Mucosa of stomach (tissue), 1 donor: ENCODE measurements around the gene PLEKHA6.

Experiments
- H3K27me3 ChIP-seq: one replicate; pipeline ENCODE4 v1.7.0; 2013; ENCODE audit warnings: mild to moderate bottlenecking, low read length; ENCODE audit not compliant: control insufficient read depth, insufficient read depth
- H3K36me3 ChIP-seq: one replicate; pipeline ENCODE4 v1.7.0; 2013; ENCODE audit warnings: low read length; ENCODE audit not compliant: control insufficient read depth, insufficient read depth
- H3K4me1 ChIP-seq: one replicate; pipeline ENCODE4 v1.7.0; 2013; ENCODE audit warnings: mild to moderate bottlenecking, low read length; ENCODE audit not compliant: control insufficient read depth, insufficient read depth
- H3K4me3 ChIP-seq: one replicate; pipeline ENCODE4 v1.7.0; 2013; ENCODE audit warnings: low read length
- H3K9ac ChIP-seq: one replicate; pipeline ENCODE4 v1.7.0; 2013; ENCODE audit warnings: mild to moderate bottlenecking, low read length, moderate library complexity
- H3K9me3 ChIP-seq: one replicate; pipeline ENCODE4 v1.7.0; 2013; ENCODE audit warnings: mild to moderate bottlenecking, low read length, moderate library complexity; ENCODE audit not compliant: control insufficient read depth
- donor health status: Pancreatic carcinoma.

Gene PLEKHA6

DNA sequence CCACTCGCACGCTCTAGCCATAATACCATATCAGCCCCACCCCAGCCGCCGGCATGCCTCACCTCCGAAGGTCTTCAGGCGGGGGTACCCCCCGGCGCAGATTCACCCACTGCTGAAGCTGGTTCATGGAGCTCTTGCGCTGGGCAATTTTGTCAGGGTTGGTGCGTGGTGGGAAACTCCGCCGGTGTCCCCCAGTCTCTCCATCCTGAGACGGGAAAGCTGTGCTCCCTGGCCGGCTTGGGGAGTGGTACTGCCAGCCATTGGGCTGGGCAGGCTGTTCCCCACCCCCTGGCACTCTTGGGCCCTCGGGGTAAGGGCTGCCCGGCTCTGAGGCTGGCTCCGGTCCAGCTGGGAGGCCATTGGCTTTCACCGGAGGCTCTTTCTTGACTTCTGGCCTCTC, 100.5 kb downstream of the PLEKHA6 start:
- H3K9ac ChIP-seq = no peak overlapping the region
- H3K9me3 ChIP-seq = no peaks in the 10 kb centered on the region
- H3K4me3 ChIP-seq = no peak overlapping the region
- no peaks in the 10 kb centered on the region for H3K27me3 ChIP-seq
- peaks cover 16% of the 10 kb centered on the region for H3K4me1 ChIP-seq
- peaks cover 42% of the 10 kb centered on the region for H3K36me3 ChIP-seq

DNA sequence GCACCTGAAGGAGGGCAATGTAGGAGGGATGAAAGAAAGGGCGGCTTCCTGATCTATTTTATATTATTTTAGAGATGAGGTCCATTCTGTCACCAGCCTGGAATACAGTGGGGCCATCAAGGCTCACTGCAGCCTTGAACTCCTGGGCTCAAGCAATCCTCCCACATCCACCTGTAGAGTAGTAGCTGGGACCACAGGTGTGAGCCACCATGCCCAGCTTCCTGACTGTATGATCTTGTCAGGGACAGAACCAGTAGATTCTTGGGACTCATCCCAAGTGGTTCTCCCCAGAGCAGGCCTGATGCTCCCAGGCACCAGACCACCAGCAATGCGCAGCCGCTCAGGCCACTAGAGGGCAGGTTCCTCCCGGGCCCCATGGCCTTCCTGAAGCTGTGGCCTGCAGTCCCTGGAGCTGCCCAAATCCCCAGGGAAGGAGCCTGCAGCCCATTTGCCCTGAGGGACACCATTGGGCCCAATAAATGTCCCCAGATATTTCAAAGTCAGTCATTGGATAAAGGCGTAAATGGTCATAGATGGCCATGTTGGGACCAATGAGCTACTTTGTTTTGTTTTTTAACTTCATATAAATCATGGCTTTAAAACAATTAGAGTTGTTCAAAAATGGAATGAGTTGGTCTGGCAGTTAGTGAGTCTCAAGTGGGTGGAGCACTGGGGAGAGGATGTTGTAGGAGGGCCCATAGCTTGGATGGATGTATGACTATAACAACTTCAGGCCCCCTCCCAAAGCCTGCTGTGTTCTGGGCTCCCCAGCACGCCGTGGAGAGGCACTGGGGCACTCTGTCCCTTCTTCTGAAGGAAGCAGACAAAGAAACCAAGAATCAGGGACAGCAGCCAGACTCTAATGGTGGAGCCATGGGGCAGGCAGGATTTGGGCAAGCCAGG, 101.3 kb downstream of the PLEKHA6 start:
- Histone ChIP-seq H3K4me1 (peaks cover 9% of the 10 kb centered on the region), H3K9ac (no peak overlapping the region), H3K27me3 (no peaks in the 10 kb centered on the region), H3K36me3 (peaks cover 42% of the 10 kb centered on the region), H3K9me3 (no peaks in the 10 kb centered on the region), H3K4me3 (no peak overlapping the region)

DNA sequence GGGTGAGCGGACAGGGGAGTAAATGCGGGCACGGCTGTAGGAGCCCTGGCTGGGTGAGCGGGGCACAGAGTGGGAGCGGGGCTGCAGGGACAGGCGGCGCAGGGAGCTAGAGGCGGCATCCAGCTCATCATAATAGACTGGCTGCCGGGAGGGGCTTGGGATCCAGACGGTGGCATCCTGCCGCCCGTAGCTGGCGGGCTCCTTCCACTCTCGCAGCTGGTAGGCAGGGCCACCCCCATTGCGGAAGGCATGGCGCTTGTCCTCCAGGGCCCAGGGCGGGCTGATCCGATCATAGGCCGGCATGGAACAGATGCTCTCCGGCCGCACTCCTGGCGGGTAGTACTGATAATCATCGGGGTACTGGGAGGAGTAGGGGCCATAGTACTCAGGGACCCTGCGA, 102.3 kb downstream of the PLEKHA6 start:
- Histone ChIP-seq H3K9me3 (no peaks in the 10 kb centered on the region), H3K4me3 (no peak overlapping the region), H3K4me1 (peaks cover 4% of the 10 kb centered on the region), H3K27me3 (no peaks in the 10 kb centered on the region), H3K9ac (no peak overlapping the region), H3K36me3 (peaks cover 48% of the 10 kb centered on the region)

DNA sequence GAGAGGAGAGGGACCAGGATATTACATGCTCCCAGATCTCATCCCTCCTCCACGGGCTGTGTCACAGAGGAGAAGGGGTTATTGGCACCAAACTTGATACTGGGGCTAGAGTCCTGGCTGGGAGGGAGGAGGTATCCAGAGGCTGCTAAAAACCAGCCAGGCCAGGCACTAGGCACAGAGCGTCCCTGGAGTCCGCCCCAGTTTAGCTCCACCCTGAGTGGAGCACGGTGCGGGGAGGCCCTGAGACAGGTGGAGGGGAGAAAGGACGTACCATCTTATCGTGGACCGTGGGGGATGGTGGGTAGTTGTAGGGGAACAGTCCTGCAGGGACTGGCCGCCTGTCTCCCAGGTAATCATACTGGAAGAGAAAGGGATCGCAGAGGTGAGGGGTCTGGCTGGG, 103.2 kb downstream of the PLEKHA6 start:
- Histone ChIP-seq H3K27me3 (no peaks in the 10 kb centered on the region), H3K4me3 (no peak overlapping the region), H3K4me1 (peaks cover 4% of the 10 kb centered on the region), H3K9me3 (no peaks in the 10 kb centered on the region), H3K9ac (no peak overlapping the region), H3K36me3 (peaks cover 40% of the 10 kb centered on the region)

DNA sequence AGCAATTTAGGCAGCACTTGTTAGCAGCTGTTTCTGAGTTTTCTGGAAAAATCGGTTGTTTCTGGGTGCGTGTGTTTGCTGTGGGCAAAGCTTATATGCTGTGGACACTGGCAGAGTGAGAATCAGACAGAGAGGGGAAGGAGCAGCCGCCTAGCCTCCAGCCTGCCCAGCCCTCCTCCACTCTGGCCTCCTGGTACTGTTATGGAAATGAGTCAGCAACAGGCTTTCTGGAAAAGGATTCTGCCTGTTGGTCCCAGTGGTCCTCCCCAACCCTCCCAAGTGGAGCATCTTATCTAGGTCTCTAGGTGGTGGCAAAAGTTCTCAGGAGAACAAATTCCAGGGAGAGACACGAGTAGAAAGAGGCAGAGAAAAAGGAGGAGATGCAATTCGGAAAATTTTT, 103.8 kb downstream of the PLEKHA6 start:
- no peak overlapping the region for H3K4me3 ChIP-seq
- no peaks in the 10 kb centered on the region for H3K9me3 ChIP-seq
- no peaks in the 10 kb centered on the region for H3K27me3 ChIP-seq
- H3K9ac ChIP-seq = no peak overlapping the region
- peaks cover 34% of the 10 kb centered on the region for H3K36me3 ChIP-seq
- peaks cover 2% of the 10 kb centered on the region for H3K4me1 ChIP-seq

DNA sequence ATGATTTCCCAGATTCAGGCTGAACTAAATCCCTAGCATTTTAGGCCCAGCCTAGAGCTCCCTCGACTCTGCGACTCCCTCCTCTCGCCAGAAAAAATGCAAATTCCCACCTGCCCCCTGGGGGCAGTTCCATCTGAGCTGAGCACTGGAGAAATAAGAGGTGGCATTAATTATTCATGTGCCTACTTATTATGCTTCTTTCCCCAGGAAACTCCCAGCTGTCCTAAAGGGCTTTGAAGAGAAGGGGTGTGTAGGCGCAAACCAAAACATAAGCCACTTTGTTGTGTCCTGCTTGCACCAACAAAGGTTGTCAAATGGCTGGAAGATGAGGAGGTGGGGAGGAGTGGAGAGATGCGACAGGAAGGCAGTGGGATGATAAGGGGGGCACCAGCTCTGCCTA, 104.5 kb downstream of the PLEKHA6 start:
- peaks cover 29% of the 10 kb centered on the region for H3K36me3 ChIP-seq
- H3K4me1 ChIP-seq = no peaks in the 10 kb centered on the region
- H3K9me3 ChIP-seq = no peaks in the 10 kb centered on the region
- no peaks in the 10 kb centered on the region for H3K27me3 ChIP-seq
- no peak overlapping the region for H3K4me3 ChIP-seq
- no peak overlapping the region for H3K9ac ChIP-seq

DNA sequence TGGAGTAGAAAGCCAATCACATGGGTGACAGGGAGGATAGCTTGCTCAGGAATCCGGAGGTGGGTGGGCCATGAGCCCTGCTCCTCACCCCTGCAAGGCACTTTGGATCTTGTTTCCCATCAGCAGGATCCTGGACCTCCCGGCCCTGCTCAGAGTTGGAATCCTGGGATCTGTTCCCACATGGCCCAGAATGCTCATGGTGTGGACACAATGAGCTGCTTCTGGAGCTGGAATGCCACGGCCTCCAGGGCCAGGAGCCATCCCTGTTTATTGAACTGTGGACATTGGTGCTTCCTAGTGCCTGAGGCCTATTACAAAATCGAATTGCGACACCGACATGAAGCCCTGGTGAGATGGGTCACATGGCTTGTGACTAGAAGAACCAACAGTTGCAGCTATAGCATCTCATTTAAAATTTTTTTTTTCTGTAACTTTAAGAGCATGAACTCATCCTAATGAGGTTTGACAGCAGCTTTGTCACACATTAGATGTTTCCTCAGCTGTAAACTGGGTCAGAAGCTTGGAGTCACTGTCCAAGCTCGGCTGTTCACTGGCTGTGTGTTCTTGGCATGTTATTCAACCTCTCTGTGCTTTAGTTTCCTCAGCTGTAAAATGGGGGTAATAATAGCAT, 105.6 kb downstream of the PLEKHA6 start:
- Histone ChIP-seq H3K9ac (no peak overlapping the region), H3K4me3 (no peak overlapping the region)

DNA sequence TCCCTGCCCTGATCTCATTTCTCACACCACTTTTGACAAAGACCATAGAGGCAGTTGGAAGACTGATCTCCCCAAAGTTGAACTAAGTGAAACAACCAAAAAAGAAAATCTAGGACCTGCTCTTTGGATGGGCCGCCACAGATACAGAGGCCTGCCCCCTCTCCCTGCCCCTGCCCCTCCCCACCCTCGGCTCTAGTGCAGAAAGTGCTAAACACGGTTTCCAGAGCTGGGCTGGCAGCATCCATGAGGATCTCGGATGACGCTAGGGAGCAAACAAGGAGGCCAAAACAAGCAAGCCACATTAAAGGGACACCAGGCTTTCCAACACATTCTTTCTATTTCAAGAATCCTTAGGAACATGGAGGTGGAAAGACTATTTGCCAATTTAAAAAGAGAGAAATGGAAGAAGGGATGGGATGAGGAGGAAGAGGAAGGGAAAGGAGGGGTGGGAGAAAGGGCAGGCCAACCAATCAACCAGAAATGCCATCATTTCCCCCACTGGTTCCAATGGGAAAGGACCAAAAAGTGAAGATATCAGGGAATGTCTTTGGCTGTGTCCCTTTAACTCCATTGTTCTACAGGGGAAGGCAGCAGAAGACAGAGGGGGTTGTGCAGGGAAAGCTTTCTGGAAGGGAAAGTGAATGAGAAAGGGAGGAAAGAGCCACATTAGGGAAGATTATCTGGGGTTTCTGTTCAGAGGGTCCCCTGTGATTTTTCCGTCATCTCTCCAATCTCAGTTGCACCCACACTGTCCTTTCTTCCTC, 107.6 kb downstream of the PLEKHA6 start:
- H3K4me3 ChIP-seq = no peak overlapping the region
- no peaks in the 10 kb centered on the region for H3K4me1 ChIP-seq
- H3K36me3 ChIP-seq = peaks cover 23% of the 10 kb centered on the region
- H3K27me3 ChIP-seq = no peaks in the 10 kb centered on the region
- H3K9me3 ChIP-seq = no peaks in the 10 kb centered on the region
- no peak overlapping the region for H3K9ac ChIP-seq

More for the DNA sequence above, 105.6 kb downstream of the PLEKHA6 start:
- Histone ChIP-seq H3K36me3 (peaks cover 28% of the 10 kb centered on the region), H3K4me1 (no peaks in the 10 kb centered on the region), H3K27me3 (no peaks in the 10 kb centered on the region), H3K9me3 (no peaks in the 10 kb centered on the region)

DNA sequence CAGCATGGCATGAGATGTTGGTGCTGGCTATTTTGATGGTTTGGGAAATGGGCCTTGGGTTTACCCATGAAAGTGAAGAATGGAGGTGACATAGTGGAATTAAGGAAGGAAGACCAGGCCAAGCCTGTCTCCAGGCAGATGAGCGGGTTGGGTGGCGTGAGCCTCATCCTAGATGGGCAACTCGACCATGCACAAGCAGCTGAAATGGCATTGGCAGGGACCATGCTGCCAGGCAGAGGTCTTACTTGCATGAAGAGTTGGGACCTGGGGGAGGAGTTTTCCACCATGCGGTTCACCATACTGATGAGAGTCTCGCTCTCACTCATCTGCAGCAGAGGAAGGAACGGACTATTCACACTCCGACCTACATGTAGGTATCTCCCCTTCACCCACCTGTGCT, 108.4 kb downstream of the PLEKHA6 start:
- no peak overlapping the region for H3K9ac ChIP-seq
- H3K36me3 ChIP-seq = peaks cover 16% of the 10 kb centered on the region

DNA sequence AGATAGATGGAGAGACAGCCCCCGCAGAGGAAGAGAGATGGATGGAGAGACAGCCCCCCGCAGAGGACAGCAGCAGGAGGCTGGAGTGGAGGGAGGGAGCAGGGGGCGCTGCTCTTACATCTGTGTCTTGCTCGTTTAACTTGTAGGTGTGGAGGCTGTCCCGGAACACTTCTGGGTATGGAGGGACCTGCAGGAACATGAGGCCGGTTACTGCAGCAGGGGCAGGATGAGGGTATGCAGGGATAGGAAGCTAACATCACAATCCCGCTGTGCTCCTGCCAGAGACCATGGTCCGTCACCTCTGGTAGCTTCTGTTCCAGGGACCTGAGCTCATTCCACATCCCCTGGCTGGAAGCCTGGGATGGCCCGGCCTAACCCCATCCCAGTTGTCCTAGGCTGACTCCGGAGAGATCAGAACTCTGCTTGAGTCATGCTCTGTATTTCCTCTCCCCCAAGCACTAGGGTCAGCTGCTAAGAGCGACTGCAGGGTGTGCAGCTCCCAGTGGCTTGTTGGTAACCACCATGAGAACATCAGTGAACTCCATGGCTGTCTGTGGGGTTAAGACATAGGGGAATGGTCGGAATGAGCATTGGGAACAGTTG, 109.2 kb downstream of the PLEKHA6 start:
- H3K4me3 ChIP-seq = no peak overlapping the region
- no peak overlapping the region for H3K9ac ChIP-seq
- H3K9me3 ChIP-seq = no peaks in the 10 kb centered on the region
- H3K4me1 ChIP-seq = no peaks in the 10 kb centered on the region
- H3K36me3 ChIP-seq = peaks cover 20% of the 10 kb centered on the region
- H3K27me3 ChIP-seq = no peaks in the 10 kb centered on the region

More for the DNA sequence above, 108.4 kb downstream of the PLEKHA6 start:
- Histone ChIP-seq H3K9me3 (no peaks in the 10 kb centered on the region), H3K4me1 (no peaks in the 10 kb centered on the region), H3K27me3 (no peaks in the 10 kb centered on the region), H3K4me3 (no peak overlapping the region)

DNA sequence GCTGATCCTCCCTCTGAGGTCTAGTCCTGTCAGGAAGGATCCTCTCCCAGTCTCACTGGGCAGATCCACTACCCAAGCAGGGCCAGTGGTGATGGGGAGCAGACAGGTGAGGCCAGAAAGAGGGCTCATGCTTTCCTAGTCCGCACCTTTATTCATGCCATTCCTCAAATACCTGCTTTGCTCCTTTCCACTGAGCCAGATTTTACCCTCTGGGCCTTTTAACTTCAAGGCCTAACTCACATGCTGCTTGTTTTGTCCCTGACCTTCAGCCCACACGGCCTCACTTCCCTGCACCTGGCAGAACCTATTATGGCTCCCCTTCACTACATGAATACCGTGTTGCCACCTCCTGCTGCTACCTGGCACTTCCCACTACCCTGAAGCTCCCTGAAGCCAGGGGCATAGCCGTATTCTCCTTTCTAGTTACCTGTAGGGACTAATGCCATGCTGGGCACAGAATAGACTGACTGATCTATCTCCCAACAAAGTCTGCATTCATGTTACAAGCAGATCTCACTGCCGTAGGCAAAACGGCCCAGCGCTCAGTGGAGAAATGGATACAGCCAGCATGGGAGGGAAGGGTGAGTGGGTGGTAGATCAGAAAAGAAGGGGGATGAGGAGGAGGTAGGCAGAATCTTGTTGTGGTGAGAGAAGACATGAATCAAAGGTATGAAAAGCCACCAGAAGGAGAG, 109.8 kb downstream of the PLEKHA6 start:
- Histone ChIP-seq H3K4me3 (no peak overlapping the region), H3K9ac (no peak overlapping the region), H3K27me3 (no peaks in the 10 kb centered on the region), H3K9me3 (no peaks in the 10 kb centered on the region), H3K4me1 (no peaks in the 10 kb centered on the region), H3K36me3 (peaks cover 26% of the 10 kb centered on the region)
